Sigmoid colon (tissue), 7 donors: ENCODE results near the gene NRXN2. TPM values are rescaled to one million over a fixed set of nuclear protein-coding genes. Genes with fewer than 3 reads are reported as not detected.

Experiments
- DNase-seq: peaks from one replicate; pipeline ENCODE4 v3.0.0-alpha.2; 2019
- H3K27ac ChIP-seq, 4 donors: fragments of 200-600 bp; sonication (generic); one replicate each; pipeline ENCODE4 v1.5.1; 2016 to 2019; ENCODE audit warnings: mild to moderate bottlenecking in 1 of 4
- H3K27me3 ChIP-seq, 3 donors: fragments of 200-600 bp; sonication (generic); one replicate each; pipeline ENCODE4 v1.5.1; 2019; ENCODE audit warnings: mild to moderate bottlenecking in 1 of 3
- H3K36me3 ChIP-seq, 4 donors: fragments of 200-600 bp; sonication (generic); one replicate each; pipeline ENCODE4 v1.5.1; 2016 to 2019
- H3K4me1 ChIP-seq, 4 donors: fragments of 200-600 bp; sonication (generic); one replicate each; pipeline ENCODE4 v1.5.1; 2017 to 2019
- H3K4me3 ChIP-seq, 4 donors: fragments of 200-600 bp; sonication (generic); one replicate each; pipeline ENCODE4 v1.5.1; 2017 to 2019; ENCODE audit warnings: mild to moderate bottlenecking in 2 of 4, moderate library complexity in 1 of 4
- H3K9me3 ChIP-seq, 4 donors: fragments of 200-600 bp in 3 of 4; sonication (generic) in 3 of 4; one replicate each; pipeline versions ENCODE4 v1.5.1 to v1.6.1; 2013 to 2019
- EP300 ChIP-seq, 4 donors: sonication (generic); formaldehyde crosslinking; IDR thresholded peaks; one replicate each; pipeline ENCODE4 v1.6.1; 2017; ENCODE audit warnings: antibody characterized with exemption in 4 of 4
- POLR2A ChIP-seq, 2 donors: fragments of 450-650 bp; IDR thresholded peaks; one replicate each; pipeline ENCODE4 v1.6.1; 2016; ENCODE audit warnings: antibody characterized with exemption in 2 of 2, mild to moderate bottlenecking in 2 of 2, moderate library complexity in 2 of 2
- POLR2AphosphoS5 ChIP-seq, 4 donors: sonication (generic); formaldehyde crosslinking; IDR thresholded peaks; one replicate each; pipeline ENCODE4 v1.6.1; 2017; ENCODE audit warnings: antibody characterized with exemption in 4 of 4
- WGBS, 2 donors: extraction: QIAGEN DNeasy Blood & Tissue Kit; methylation state at CpG; one replicate each; pipeline ENCODE4 v1.1.7; 2013; 5-methylcytosine and 5-hydroxymethylcytosine counted together
- intact Hi-C: fragments of 100-400 bp; cut with DNase I; formaldehyde crosslinking; loops from one replicate; pipeline ENCODE4 v1.15.1; 2023
- polyA plus RNA-seq, 3 donors: library from polyadenylated mRNA; stranded (reverse); fragments of 200-250 nt; gene quantifications; one replicate each; pipeline ENCODE4 v1.2.3, GENCODE V29; 2013
- total RNA-seq, 4 donors: library from RNA; depleted of rRNA; stranded (reverse); fragments of >200 nt; gene quantifications; one replicate each; pipeline ENCODE4 v1.1.0, GENCODE V29; 2016
- TF ChIP-seq, protein P1 (sequence below), 4 experiments: fragments of 450-650 bp in 3 of 4; fragments of 200-600 bp in 1 of 4; IDR thresholded peaks; one replicate each; pipeline ENCODE4 v1.5.1; 2016 to 2019; ENCODE audit warnings: antibody characterized with exemption in 4 of 4, mild to moderate bottlenecking in 3 of 4, moderate library complexity in 2 of 4
- donor health status: healthy with polysubstance abuse.
- donor health status: Bipolar disorder and iron deficiency.
- donor health status: healthy.

NRXN2 gene
- total and polyA plus RNA-seq, 7 donors, result 0.23 to 20.5 (median 6.8) TPM

DNA sequence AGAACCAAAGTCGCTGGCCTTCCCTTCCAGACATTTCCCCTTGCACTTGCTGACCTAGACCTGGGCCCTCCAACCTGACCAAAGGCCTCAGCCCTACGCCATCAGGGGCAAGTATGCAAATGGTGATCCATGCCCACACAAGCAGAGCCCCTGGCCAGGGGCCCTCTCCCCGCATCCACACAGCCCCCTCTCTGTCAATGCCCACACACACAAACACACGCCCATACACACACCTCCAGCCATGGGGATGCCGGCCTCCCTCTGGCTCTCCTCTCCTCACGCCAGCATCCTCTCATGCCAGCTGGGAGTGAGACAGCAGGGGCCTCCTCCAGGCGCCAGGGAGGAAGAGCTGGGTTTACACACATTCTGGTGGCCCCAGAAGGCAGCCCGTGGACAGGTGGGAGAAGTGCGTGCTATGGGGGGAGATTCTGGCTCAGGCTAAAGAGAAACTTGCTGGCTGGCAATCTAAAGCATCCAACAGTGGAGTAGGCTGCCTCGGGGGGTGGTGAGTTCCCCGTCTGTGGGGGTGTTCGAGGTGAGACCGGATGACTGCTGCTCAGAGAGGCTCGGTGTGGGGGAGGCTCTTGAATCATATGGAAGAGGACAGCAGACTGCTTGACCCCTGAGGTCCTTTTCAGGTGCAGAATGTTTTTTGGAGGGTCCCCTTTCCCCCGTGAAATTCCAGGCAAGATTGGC lies 4.8 kb downstream of the NRXN2 start:
- no peak overlapping the region for H3K4me3 ChIP-seq
- no peak overlapping the region for H3K27ac ChIP-seq
- peaks cover 0 to 6% (median 5%) of the 10 kb centered on the region in 4 donors for H3K4me1 ChIP-seq
- no peaks in the 10 kb centered on the region for H3K9me3 ChIP-seq
- peak; percentile 56 for DNase-seq
- 63 to 79% methylated on average over 15 of the region's 15 CpGs for WGBS, 2 donors
- no peaks in the 10 kb centered on the region for H3K36me3 ChIP-seq
- H3K27me3 ChIP-seq, result peaks cover 25 to 96% (median 79%) of the 10 kb centered on the region in 3 donors
- intact Hi-C loops, result no loop called here
- TF ChIP-seq EP300 (IDR thresholded peaks at IDR 0.05), result no peak

DNA sequence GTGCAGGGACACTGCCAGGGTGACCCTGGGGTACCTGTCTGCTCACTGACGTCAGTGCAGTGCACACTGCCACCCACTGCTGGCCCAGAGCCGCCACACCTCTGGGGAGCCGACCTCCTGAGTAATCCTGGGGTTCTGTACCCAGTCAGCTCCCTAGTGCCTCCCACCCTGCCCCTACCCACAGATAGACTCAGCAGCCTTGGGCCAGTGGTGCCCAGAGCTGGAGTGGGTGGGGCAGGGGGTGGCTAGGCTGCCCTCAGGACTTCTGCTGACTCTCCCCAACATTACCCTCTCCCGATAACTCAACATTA lies 5.8 kb downstream of the NRXN2 start:
- no peaks in the 10 kb centered on the region for H3K9me3 ChIP-seq
- H3K27ac ChIP-seq, result no peak overlapping the region
- WGBS, 2 donors, result 50 to 70% methylated on average over 4 of the region's 4 CpGs
- peaks cover 0 to 16% (median 15%) of the 10 kb centered on the region in 4 donors for H3K4me1 ChIP-seq
- no peak for TF ChIP-seq POLR2A (IDR thresholded peaks at IDR 0.05)
- TF ChIP-seq, protein P1, sequence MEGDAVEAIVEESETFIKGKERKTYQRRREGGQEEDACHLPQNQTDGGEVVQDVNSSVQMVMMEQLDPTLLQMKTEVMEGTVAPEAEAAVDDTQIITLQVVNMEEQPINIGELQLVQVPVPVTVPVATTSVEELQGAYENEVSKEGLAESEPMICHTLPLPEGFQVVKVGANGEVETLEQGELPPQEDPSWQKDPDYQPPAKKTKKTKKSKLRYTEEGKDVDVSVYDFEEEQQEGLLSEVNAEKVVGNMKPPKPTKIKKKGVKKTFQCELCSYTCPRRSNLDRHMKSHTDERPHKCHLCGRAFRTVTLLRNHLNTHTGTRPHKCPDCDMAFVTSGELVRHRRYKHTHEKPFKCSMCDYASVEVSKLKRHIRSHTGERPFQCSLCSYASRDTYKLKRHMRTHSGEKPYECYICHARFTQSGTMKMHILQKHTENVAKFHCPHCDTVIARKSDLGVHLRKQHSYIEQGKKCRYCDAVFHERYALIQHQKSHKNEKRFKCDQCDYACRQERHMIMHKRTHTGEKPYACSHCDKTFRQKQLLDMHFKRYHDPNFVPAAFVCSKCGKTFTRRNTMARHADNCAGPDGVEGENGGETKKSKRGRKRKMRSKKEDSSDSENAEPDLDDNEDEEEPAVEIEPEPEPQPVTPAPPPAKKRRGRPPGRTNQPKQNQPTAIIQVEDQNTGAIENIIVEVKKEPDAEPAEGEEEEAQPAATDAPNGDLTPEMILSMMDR (IDR thresholded peaks at IDR 0.05), result no peak
- TF ChIP-seq POLR2AphosphoS5 (IDR thresholded peaks at IDR 0.05), result no peak
- TF ChIP-seq EP300 (IDR thresholded peaks at IDR 0.05), result no peak
- H3K4me3 ChIP-seq, result no peak overlapping the region
- H3K27me3 ChIP-seq, result peaks cover 35 to 98% (median 81%) of the 10 kb centered on the region in 3 donors
- H3K36me3 ChIP-seq, result no peaks in the 10 kb centered on the region
- intact Hi-C loops, result no loop called here
- DNase-seq, result no peak

DNA sequence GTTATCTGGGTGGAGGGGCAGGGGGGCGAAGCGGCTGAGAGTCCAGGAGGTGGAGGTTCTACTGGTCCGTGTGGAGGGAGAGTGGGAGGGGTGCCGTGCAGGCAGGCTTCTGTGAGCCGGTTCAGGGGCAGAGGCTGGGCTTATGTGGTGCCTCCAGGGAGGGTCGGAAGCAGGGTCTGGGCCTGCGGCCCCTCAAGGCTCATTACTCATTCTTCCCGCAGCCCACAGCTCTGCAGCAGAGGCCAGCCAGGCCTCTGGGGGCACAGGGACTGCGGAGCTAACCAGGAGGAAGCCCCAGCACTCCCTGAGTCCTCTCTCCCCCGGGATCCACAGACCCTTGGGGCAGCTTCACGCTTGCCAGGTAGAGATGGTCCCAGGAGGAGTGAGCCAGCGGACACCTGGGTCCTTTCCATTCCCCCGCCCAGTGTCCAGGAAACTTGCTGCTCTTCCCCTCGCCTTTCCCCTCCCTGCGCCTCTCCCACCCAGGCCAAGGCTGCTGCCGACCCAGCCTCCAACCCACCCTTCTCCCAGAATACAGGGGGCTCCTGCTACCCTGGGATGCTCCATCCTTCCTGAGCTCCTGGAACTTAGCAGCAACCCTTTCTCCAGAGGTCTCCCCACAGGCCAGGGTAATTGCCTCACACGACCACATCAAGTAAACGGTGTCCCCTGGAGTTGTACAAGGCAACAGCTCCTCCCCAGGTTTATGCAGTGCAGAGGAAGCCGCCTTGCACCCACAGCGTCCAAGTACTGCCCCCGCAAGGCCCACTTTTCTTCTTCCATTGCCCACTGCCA lies 6.3 kb downstream of the NRXN2 start:
- H3K4me1 ChIP-seq, result peaks cover 0 to 17% (median 16%) of the 10 kb centered on the region in 4 donors
- peaks cover 41 to 98% (median 81%) of the 10 kb centered on the region in 3 donors for H3K27me3 ChIP-seq
- TF ChIP-seq EP300 (IDR thresholded peaks at IDR 0.05) (no peak), POLR2A (IDR thresholded peaks at IDR 0.05) (no peak), POLR2AphosphoS5 (IDR thresholded peaks at IDR 0.05) (no peak)
- TF ChIP-seq, protein P1 (IDR thresholded peaks at IDR 0.05), result no peak
- H3K27ac ChIP-seq, result no peak overlapping the region
- no peaks in the 10 kb centered on the region for H3K9me3 ChIP-seq
- H3K36me3 ChIP-seq, result no peaks in the 10 kb centered on the region
- no peak overlapping the region for H3K4me3 ChIP-seq
- DNase-seq, result peak; percentile 52
- intact Hi-C loops, result no loop called here
- WGBS, 2 donors, result 47% methylated on average over 21 of the region's 21 CpGs

DNA sequence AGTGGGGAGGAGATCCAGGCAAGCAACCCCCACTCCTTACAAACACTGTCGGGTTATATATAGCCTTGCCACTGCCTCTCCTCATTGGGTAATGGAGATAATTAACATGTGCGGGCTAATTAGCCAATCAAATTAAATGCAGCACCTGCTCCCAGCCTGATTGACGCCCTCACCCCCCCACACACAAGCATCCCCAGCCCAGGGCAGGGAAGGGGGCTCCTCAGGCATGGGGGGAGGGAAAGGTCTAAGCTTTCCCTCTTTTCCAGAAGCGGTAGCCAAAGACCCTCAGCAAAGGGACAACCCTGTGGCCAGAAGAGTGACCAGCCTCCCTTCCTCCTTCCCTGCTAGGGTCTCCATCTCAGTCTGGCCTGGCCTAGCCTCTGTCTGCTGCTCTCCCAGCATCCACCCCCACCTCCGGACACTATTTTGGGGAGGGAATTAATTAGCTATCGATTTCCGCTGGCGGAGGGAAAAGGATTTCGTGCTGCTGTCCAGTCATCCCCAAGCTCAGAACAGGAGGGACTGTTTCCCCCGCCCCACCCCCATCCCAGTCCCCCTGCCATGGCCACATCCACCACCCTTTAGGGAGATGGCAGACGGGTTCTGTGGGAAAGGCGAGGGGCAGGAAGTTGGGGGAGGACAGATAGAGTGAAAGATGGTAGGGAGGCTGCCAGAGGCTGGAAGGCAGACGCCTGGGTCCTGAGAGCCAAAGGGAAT lies 7.1 kb downstream of the NRXN2 start:
- no peak overlapping the region for H3K27ac ChIP-seq
- 50 to 54% methylated on average over 13 of the region's 13 CpGs for WGBS, 2 donors
- DNase-seq, result no peak
- H3K4me1 ChIP-seq, result peaks cover 0 to 21% (median 18%) of the 10 kb centered on the region in 4 donors
- peaks cover 48 to 98% (median 81%) of the 10 kb centered on the region in 3 donors for H3K27me3 ChIP-seq
- TF ChIP-seq, protein P1 (IDR thresholded peaks at IDR 0.05), result no peak
- TF ChIP-seq POLR2AphosphoS5 (IDR thresholded peaks at IDR 0.05) (no peak), POLR2A (IDR thresholded peaks at IDR 0.05) (no peak), EP300 (IDR thresholded peaks at IDR 0.05) (no peak)
- H3K9me3 ChIP-seq, result no peaks in the 10 kb centered on the region
- H3K36me3 ChIP-seq, result no peaks in the 10 kb centered on the region
- no peak overlapping the region for H3K4me3 ChIP-seq
- intact Hi-C loops, result no loop called here

DNA sequence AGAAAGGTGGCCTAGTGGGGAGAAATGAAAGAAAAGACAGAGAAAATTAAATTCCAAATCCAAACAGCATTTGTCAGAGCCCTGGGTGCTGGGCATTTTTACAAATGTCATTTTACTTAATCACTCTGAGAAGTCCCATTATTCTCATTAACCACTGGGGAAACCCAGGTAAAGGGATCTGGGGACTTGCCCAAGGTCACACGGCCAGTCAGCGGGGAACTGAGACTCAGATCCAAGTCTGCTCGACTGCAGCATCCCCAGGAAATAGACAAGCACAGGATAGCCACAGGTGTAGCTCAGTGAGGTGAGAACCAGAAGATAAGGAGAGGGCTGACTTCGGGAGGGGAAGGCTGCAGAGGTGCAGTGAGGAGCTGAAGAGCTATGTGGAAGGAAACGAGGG lies 7.9 kb downstream of the NRXN2 start:
- TF ChIP-seq EP300 (IDR thresholded peaks at IDR 0.05) (no peak), POLR2A (IDR thresholded peaks at IDR 0.05) (no peak), POLR2AphosphoS5 (IDR thresholded peaks at IDR 0.05) (no peak)
- TF ChIP-seq, protein P1 (IDR thresholded peaks at IDR 0.05), result no peak
- H3K36me3 ChIP-seq, result no peaks in the 10 kb centered on the region
- no peaks in the 10 kb centered on the region for H3K9me3 ChIP-seq
- no peak overlapping the region for H3K27ac ChIP-seq
- intact Hi-C loops, result no loop called here
- WGBS, 2 donors, result 39 to 57% methylated on average over 5 of the region's 5 CpGs
- no peak for DNase-seq
- H3K4me1 ChIP-seq, result peaks cover 0 to 21% (median 18%) of the 10 kb centered on the region in 4 donors
- no peak overlapping the region for H3K4me3 ChIP-seq
- peaks cover 55 to 98% (median 81%) of the 10 kb centered on the region in 3 donors for H3K27me3 ChIP-seq
